Fibroblast of lung (primary cell): ENCODE measurements around the gene HSD3B2. TPM values are rescaled to one million over a fixed set of nuclear protein-coding genes. Genes with fewer than 3 reads are reported as not detected.

Experiments
- DNase-seq, 2 donors: peaks; one replicate each; pipeline versions ENCODE4 v3.0.0 to v3.0.0-alpha.2; 2010; ENCODE audit warnings: low read depth in 2 of 2
- H2AFZ ChIP-seq: 2 replicates; pipeline ENCODE4 v1.5.1; 2012; ENCODE audit warnings: low read length, control low read depth, inconsistent platforms
- H3K27ac ChIP-seq: 2 replicates; pipeline ENCODE4 v1.5.1; 2011; ENCODE audit warnings: low read length, control low read depth; ENCODE audit not compliant: insufficient read depth
- H3K27me3 ChIP-seq: 2 replicates; pipeline ENCODE4 v1.5.1; 2011; ENCODE audit warnings: mild to moderate bottlenecking, low read length; ENCODE audit not compliant: control insufficient read depth, insufficient read depth
- H3K36me3 ChIP-seq: 2 replicates; pipeline ENCODE4 v1.5.1; 2011; ENCODE audit warnings: low read length; ENCODE audit not compliant: control insufficient read depth, insufficient read depth
- H3K4me1 ChIP-seq: 2 replicates; pipeline ENCODE4 v1.5.1; 2011; ENCODE audit warnings: low read length; ENCODE audit not compliant: control insufficient read depth, insufficient read depth; ENCODE audit errors: extremely low read depth
- H3K4me2 ChIP-seq: 2 replicates; pipeline ENCODE4 v1.5.1; 2011; ENCODE audit warnings: low read length, control low read depth; ENCODE audit not compliant: insufficient read depth; ENCODE audit errors: extremely low read depth
- H3K4me3 ChIP-seq, 4 experiments: fragments of 200-600 bp in 1 of 4; sonication (generic) in 1 of 4; replicated peaks in 1 of 4; 2 replicates each; pipeline ENCODE4 v1.5.1; 2011 to 2016; ENCODE audit warnings: low read length in 4 of 4, low read depth in 3 of 4, mild to moderate bottlenecking in 3 of 4, control low read depth in 2 of 4, inconsistent platforms in 1 of 4, mixed read lengths in 1 of 4; ENCODE audit not compliant: insufficient read depth in 1 of 4; ENCODE audit errors: control extremely low read depth in 1 of 4
- H3K79me2 ChIP-seq: 2 replicates; pipeline ENCODE4 v1.5.1; 2012; ENCODE audit warnings: mild to moderate bottlenecking, low read length, inconsistent platforms; ENCODE audit not compliant: control insufficient read depth, insufficient read depth
- H3K9ac ChIP-seq: 2 replicates; pipeline ENCODE4 v1.5.1; 2011; ENCODE audit warnings: mild to moderate bottlenecking, low read length, control low read depth; ENCODE audit not compliant: insufficient read depth
- H3K9me3 ChIP-seq: 2 replicates; pipeline ENCODE4 v1.5.1; 2012; ENCODE audit warnings: low read depth, low read length; ENCODE audit not compliant: control insufficient read depth, insufficient read depth
- H4K20me1 ChIP-seq: 2 replicates; pipeline ENCODE4 v1.5.1; 2011; ENCODE audit warnings: low read length; ENCODE audit not compliant: control insufficient read depth, insufficient read depth; ENCODE audit errors: extremely low read depth
- CTCF ChIP-seq, 2 donors: IDR thresholded peaks in 1 of 2; conservative IDR thresholded peaks in 1 of 2; 1 replicate in 1 of 2; 2 replicates in 1 of 2; pipeline ENCODE4 v1.5.1; 2011 to 2012; ENCODE audit warnings: low read length in 2 of 2, control low read depth in 1 of 2, inconsistent platforms in 1 of 2, low read depth in 1 of 2, mild to moderate bottlenecking in 1 of 2
- EZH2 ChIP-seq: IDR thresholded peaks from 2 replicates; pipeline ENCODE4 v1.5.1; 2012; ENCODE audit warnings: low read length, control low read depth, mild to moderate bottlenecking; ENCODE audit errors: missing control alignments
- polyA plus RNA-seq, 2 donors: library from polyadenylated mRNA; depleted of rRNA in 1 of 2; stranded (reverse) in 1 of 2; unstranded in 1 of 2; fragments of >200 nt; gene quantifications; 2 replicates each; pipeline ENCODE4 v1.2.1, GENCODE V29; 2011 to 2012; ENCODE audit warnings: missing spikeins in 1 of 2
- total RNA-seq: library from RNA; depleted of rRNA; stranded (reverse); fragments of >200 nt; gene quantifications from 2 replicates; pipeline ENCODE4 v1.2.1, GENCODE V29; 2014

HSD3B2 gene
- total and polyA plus RNA-seq, 2 donors (not counting 1 experiment from before 2014, with no cell fraction given): not detected

- Histone ChIP-seq H3K9me3 (no peaks in the 10 kb centered on the region), H3K27ac (no peak overlapping the region), H3K36me3 (no peaks in the 10 kb centered on the region), H4K20me1 (no peaks in the 10 kb centered on the region), H3K4me1 (no peaks in the 10 kb centered on the region), H3K9ac (no peak overlapping the region), H3K4me2 (no peak overlapping the region), H3K27me3 (no peaks in the 10 kb centered on the region), H3K4me3 (no peak overlapping the region), H2AFZ (no peak overlapping the region), H3K79me2 (no peaks in the 10 kb centered on the region)
- no peak for TF ChIP-seq EZH2
- no peak for TF ChIP-seq CTCF (conservative IDR thresholded peaks at IDR 0.05 in 1 of 2, IDR thresholded peaks at IDR 0.05 in 1 of 2; ENCODE audit: low read depth in 1 of 2, low read length in 2 of 2)
- no peak for DNase-seq
These were observed 56.6 kb downstream of the HSD3B2 start for GRCh38 chr1:119471566-119471965.

GRCh38 chr1:119472080-119472818, 57.3 kb downstream of the HSD3B2 start:
- no peak overlapping the region for H3K4me3 ChIP-seq
- no peaks in the 10 kb centered on the region for H3K79me2 ChIP-seq
- DNase-seq: no peak
- H4K20me1 ChIP-seq: no peaks in the 10 kb centered on the region
- TF ChIP-seq CTCF (conservative IDR thresholded peaks at IDR 0.05 in 1 of 2, IDR thresholded peaks at IDR 0.05 in 1 of 2; ENCODE audit: low read depth in 1 of 2, low read length in 2 of 2) (no peak), EZH2 (no peak)
- H3K4me1 ChIP-seq: no peaks in the 10 kb centered on the region
- H3K27ac ChIP-seq: no peak overlapping the region
- no peak overlapping the region for H3K4me2 ChIP-seq
- H3K27me3 ChIP-seq: no peaks in the 10 kb centered on the region
- H3K9ac ChIP-seq: no peak overlapping the region
- no peaks in the 10 kb centered on the region for H3K9me3 ChIP-seq
- H3K36me3 ChIP-seq: no peaks in the 10 kb centered on the region
- no peak overlapping the region for H2AFZ ChIP-seq

Other genes with a start within 250 kb of the HSD3B2 start
- gene HAO2, start 46.4 kb upstream of the HSD3B2 start, total RNA-seq: not detected in 2 replicates
- gene HAO2, start 46.4 kb upstream of the HSD3B2 start, polyA plus RNA-seq: not detected in 2 replicates
- not detected in 2 replicates for gene HSD3B1, start 92.1 kb downstream of the HSD3B2 start, total RNA-seq
- gene HSD3B1, start 92.1 kb downstream of the HSD3B2 start, polyA plus RNA-seq: not detected in 2 replicates
- gene ZNF697, start 233.1 kb downstream of the HSD3B2 start, total RNA-seq: 22.3 and 23.0 TPM in 2 replicates
- 7.4 and 9.6 TPM in 2 replicates for gene ZNF697, start 233.1 kb downstream of the HSD3B2 start, polyA plus RNA-seq